DMS 273 treated with DMSO at 0.1 percent for 48 hours (cell line): ENCODE results near the gene STAC3.
"Not testable (repeated sequence)": the region's sequence is repeated elsewhere in the genome, so short reads cannot be mapped to it uniquely, and the experiment has no call there.

Experiments
- DNase-seq: peaks from one replicate; lab custom pipeline; 2025; lab: John Stamatoyannopoulos, UW

The STAC3 gene

DNA sequence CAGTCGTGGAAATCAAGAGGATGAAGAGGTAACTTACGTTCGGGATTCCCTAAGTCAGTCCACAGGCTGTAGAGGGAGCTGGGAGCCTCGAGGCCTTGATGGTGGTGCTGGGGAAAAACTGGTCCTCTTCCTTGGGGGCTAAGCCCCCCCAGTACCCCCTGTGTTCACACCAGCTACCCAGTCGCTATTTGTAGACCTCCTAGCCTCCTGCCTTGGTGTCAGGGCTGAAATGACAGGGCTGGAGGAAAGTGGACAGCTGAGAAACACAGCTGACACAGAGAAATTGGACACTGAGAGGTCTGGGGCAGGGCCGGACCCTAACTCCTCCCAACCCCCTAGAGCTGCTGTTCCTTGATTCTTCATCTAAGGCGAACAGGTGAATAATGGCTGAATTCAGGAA is at the start of gene STAC3:
Gene STAC3 (minus strand): TSS at position 232 of the 400 bp plus-strand sequence. CDS start 1,551 bp downstream, outside the sequence.
- no peak for DNase-seq

DNA sequence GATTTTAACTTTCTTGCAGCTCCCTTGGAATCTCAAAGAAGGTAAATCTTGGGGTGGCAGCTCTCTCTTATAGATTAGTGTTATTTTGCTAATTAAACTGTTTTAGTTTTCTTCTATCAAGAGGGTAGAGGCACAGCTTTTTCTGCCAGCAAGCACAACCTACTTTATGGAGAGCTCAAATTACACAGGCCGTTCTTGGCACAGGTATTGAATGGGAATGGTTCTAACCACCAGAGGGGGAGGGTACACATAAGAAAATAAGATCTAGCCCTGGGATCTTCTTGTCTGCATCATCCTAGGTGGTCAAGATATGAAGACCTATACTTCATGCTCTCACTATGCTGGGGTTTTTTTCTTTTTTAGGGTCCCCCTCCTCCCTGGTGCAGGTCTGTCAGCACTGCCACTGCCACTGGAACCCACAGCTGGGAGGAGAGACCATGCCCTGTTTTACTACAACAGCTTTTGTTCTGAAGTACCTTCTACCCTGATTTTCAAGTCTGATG is 48.6 kb upstream of the STAC3 start:
- DNase-seq: no peak

DNA sequence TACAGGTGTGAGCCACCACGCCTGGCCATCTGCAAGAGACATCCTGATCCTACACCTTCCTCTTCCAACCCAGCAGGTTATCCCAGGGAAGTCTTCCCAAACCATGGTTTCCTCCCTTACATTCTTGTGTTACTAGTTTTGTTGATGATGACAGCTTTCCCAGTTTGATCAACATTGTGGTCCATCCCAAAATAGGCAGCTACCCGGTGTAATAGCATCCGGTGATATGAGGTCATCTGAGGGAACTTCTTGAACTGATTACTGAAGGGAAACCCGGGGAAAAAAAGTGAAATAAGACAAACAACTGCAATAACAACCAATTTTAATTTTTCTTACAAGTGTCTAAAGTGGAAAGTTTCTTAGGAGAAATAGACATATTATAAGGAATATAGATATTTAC is 45.3 kb upstream of the STAC3 start:
- DNase-seq: no peak

DNA sequence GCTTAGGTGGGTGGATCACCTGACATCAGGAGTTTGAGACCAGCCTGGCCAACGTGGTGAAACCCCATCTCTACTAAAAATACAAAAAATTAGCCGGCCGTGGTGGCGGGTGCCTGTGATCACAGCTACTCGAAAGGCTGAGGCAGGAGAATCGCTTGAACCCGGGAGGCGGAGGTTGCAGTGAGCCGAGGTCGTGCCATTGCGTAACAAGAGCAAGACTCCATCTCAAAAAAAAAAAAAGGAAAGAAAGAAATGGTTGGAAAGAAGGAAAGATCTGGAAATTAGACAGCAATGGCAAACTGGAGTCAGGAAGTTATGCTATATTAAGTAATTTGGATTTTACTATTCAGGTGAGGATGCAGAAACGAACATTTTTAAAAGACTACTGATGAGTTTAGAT is 31.1 kb upstream of the STAC3 start:
- not testable (repeated sequence) for DNase-seq

DNA sequence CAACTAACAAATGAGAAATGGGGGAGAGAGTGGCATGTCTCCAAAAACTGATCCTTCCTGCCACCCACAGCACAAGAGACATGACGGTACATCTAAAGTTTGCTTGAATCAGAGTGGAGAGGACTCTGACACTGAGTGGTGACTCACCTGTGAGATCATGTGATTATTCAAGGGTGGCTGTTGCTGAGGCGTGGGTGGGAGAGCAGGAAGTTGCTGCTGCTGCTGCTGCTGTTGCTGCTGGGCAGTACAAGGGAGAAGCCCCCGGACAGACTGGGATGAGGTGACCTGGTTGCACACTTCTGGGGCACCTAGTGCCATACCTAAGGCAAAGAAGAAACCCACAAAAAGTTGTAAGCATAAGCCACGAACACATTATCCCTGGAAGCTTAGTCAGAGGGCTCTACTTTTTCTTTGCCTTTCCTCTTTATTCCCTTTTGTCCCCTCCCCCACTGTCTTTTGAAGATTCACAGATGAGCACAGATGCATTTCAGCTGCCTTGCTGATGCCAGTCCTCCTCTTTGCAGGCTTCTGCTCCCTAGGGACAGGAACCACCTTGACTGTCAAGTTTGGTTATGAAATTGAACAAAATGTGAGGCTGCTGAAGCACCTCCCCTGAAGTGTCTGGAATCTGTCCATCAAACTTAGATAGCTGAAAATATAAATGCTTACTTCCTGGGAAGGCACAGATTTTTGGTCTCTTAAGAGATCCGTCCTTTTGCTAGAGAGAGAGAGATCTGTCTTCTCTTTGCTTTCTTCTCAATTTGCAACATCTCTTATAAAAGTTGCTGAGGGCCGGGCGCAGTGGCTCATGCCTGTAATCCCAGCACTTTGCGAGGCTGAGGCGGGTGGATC is 29.4 kb upstream of the STAC3 start:
- DNase-seq: no peak

DNA sequence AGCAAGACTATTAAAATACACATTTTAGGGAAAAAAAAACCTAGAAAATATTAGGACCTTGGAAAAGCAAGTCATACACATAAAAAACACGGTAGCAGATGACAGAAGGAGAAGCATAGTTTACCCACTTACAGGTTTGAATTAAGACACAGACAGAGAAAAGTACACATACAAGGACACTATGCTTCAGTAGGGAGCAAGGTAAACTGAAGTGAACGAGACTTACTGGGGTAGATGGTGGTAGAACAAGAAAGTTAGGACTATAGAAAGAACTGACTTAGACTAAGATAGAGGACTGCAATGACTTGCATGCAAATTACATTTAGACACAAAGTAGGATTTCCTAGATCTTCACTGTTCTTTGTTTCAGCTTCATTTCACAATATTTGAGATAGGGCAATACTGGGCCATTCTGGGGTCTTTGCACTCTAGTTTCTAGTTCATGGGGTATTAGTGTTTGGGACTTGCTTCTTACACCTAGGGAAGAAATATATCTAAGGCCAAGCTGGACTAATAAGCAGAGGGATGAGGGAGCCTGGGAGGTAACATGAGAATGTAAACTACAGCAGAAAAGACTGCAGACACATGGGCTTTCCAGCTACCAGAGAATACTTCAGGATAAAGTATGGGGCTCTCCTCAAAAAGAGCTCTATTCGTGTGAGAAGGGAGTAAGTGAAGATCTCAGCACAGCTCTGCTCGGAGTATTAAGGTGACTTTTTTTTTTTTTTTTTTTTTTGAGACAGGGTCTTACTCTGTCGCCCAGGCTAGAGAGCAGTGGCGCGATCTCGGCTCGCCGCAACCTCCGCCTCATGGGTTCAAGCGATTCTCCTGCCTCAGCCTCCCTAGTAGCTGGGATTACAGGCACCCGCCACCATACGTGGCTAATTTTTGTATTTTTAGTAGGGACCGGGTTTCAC is 27.7 kb upstream of the STAC3 start:
- DNase-seq: no peak

DNA sequence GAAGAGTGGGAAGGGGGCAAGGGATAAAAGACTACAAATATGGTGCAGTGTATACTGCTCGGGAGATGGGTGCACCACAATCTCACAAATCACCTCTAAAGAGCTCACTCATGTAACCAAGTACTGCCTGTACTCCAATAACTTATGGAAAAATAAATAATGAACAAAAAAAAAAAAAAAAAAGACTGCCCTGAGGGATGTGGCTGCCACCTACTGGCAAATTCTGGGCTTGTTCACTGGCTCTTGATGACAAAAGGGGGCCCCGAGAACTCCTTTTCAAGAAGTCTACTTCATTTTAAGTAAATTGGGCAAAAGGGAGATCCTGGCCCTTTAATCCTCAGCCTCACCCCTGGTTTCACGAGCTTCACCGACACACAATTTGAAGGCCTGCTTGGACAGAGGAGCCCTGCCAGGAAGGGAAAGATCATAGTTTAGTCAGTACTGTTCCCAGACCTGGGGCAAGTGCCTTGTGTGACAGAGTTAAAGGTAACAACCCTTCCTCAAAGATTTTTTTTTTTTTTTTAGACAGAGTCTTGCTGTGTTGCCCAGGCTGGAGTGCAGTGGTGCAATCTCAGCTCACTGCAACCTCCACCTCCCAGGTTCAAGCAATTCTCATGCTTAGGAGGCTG is 26.1 kb upstream of the STAC3 start:
- no peak for DNase-seq

DNA sequence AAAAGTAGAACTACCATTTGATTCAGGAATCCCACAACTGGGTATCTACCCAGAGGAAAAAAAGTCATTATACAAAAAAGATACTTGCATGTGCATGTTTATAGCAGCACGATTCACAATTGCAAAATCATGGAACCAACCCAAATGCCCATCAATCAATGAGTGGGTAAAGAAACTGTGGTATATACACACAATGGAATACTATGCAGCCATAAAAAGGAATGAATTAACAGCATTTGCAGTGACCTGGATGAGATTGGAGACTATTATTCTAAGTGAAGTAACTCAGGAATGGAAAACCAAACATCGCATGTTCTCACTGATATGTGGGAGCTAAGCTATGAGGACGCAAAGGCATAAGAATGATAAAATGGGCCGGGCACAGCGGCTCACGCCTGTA is 25.2 kb upstream of the STAC3 start:
- DNase-seq: not testable (repeated sequence)

DNA sequence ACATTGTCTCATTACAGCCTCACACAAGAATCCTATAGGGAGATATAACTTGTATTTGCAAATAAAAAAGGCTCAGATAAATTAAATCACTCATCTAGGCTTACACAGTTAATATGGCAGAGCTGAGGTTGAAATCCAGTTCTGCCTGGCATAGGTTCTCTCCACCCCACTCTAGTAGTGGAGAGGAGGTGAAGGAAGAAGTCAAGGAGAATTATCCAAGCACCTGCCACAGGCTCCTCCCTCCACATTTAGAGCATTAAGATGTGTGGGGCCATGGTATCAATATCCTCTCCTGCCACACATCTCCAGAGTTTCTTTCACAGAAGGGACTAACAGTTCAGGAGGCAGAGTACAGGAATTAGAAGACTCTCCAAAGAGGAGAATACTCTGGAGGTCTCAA is 22.5 kb upstream of the STAC3 start:
- DNase-seq: no peak

DNA sequence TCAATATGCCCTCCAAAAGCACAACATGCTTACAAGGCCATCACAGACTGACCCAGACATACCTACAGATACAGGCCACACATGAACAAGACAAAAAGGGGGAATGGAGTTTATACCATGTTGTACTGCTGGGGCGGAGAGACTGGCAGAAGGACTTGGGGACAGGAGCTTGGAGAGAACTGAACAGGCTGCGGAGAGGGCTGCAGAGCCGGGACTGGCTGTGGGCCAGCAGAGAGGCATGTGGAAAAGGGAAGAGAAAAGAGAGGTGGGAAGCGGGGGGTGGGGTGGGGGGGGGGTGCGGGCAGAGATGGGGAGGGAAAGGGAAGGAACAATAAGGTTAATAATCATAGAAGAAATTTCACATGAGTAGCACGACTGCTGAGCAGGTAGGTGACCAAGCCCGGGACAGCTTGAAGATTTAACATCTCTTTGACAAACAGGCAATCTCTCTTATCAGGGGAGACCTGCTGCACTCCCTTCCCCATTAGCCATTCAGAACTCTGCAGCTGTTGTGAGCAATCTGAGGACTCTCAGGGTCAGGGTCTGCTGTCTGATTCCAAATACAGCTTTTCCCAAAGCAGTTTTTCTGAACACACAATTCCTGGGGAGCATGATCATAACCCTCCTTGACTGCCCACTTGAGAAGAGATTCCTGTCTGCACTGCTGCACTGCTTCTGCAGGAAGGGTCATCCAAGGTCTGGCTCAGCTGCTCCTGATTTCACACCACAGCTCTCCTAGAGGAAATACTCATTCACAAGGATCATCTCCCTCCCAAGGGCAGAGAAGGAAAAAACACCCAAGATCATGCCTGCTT is 21.6 kb upstream of the STAC3 start:
- DNase-seq: no peak

DNA sequence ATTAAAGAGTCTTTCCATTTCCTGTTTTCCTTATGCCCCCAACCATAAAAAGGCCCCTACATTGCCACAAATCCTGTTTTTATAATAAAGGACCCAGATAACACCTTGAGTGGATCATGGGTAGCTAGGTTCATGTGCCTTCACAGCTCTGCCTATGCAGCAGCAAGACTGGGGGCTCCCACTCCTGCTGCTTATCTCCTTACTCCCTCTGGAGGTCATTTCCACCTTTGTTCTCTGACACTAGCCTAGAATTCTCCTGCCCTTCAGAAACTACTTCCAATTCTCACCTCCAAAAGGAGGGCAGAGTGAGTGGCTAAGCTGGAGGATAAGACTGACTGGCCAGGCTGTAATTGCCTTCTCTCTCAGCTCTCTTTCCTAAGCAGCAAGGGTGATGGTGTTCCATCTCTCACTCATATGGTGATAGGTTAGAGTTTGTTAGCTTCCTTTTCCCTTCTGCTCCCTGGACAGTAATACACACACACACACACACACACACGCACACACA is 20.0 kb upstream of the STAC3 start:
- DNase-seq: no peak

DNA sequence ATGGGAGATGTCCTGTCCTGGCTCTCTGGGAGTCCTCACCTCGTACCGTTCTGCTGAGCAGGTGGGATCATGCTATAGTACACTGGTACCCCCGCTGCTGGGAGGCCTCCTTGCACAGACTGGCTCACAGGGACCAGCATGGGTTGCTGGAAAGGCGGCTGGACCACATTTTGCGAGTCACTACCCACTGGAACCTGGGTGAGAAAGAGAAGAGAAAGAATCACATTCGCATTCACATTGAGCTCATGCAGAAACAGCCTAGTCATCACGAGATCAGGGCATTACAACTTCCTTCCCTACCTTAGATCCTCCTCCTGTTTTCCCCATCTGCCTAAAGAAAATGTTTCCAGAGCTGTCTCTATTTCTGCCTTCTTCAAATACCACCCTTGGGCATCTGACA is 17.3 kb upstream of the STAC3 start:
- no peak for DNase-seq

DNA sequence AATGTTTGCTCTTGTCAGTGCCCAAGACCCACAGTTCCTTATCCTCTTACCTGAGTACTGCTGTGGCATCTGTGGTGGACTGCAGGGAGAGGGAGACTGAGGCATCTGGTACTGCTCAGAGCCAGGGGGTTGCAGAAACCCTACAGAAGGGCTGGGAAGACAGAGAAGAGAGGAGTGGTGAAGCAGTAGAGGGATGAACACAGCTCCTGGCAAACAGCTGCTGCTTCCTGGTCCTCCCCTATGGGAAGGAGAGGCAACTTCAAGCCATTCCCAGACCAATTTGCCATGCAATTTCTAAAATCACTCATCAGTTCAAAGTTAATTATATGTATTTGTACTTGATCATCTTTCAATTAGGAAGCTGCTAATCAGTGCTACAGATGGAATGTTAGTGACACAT is 15.7 kb upstream of the STAC3 start:
- DNase-seq: no peak

DNA sequence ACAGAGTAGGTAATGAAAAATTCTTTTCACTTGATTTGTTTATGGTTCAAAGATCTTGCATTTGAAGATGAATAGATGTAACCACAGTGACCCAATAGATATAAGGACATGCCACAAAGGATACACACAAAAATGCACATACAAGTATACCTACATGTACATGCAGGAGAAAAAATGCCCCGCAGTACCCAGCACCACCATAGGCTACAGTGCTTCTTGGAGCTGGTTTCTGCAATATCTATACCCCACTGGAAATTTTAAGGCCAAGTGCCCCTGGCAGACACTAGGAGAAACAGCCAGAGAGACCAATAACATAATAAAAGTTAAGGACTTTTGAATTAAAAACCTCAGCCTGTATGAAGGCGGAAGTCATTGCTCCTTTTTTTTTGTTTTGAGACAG is 12.1 kb upstream of the STAC3 start:
- DNase-seq: no peak

DNA sequence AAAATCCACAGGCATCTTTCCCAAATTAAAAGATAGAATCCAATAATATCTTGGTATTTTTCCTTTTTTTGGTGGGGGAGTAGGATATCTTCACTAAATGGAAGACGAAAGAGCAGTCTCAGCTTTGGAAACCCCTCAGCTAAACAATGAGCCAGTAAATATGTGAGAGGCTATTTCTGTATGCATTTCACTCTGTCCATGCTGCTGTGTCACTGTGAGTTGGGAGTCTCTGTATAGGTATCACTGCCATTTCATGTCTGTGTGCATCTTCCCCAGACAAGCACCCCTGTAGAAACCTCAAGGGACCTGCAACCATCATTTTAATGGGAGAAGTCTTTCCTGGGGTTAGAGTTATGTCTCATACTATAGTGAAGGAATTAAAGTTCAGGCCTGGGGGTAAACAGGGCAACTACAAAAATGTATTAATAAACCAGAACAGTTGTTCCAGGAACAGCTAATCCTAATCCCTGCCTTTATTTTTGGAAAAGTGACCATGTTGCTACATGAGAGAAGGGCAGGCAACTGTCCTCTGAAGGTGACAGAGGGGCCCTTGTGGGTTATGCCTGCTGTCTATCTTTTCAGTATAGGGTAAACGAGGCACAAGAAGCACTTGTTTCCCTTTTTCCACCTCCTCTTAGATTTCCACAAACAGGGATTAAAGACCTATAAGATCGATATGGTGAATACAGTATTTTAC is 11.3 kb upstream of the STAC3 start:
- DNase-seq: no peak

DNA sequence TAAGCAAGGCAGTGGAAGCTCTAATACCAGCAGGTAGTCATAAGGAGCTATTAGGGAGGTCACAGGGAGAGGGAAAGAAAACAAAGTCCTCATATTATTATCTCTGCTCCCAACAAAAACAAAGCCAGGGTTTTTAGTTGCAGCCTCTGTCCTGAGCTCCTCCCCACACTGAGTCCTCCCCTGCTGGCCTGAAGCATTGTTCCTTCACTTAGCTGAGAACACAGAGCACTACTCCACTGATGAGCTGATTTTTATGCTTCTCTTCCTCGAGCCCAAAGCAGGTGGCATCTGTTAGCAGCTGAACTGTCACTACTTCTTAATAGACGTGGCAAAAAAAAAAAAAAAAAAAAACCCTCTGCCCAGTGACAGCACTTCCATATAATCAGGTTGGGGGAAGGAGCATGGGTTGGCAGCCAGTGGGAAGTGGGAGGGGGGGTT is 10.5 kb upstream of the STAC3 start:
- no peak for DNase-seq

DNA sequence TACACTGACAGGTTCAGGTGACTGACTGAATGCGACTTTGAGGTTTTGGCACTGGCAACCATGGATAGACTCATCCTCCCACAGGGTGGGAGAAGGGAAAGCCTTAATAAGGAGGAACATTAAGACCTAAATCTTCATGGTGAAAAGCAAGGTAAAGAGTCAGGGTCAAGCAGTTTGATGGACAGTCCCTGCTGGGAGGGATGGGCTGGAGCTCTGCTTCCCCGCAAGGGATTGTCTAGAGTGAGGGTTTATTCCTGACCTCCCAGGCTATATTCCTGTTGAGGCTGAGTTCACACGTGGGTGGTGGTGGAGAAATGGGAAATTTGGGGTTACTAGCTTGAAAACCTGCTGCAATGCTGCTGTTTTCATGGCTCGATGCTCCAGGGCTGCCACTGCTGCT is 9.4 kb upstream of the STAC3 start:
- DNase-seq: no peak

DNA sequence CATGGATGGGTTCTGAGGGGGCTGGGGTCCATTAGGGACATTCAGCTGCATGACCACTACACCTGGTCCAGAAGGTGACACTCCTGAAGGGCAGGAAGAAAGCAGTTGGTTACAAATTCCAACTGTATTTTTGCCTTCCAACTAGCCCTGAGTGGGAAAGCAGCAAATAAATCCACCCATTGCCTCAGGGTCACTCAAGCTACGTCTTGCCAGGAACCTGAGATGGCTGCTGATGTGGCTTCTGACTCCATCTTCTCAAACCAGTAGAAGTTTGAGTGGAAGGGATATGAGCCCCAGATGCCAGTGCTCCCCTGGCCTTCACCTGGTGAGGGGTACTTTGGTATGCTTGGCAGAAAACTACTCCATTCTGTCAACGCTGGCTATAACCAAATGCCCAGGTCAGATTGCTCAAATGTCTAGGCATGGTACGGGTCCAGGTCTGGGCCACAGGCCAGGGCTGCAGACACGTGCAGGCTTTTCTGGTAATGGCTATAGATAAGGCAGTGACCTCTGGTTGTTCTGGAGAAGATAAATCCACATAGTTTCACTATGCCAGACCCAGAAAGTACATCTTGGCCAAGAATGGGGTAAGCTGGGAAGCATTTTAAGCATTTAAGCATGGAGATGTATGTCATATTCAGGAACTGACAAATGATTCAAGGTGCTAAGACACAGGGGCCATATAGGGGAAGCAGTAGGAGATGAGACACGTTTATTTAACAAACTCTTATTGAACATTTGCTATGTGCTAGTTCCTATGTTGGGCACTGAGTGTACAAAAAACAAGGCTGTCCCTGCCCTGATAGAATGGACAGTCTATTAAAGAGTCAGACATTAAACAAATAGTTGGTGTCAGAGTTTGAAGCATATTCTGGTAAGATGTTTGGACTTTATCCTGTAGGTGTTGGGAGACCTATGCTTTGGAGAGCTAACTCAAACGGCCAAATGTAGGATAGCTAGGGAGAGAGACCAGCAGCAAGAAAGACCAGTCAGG is 8.3 kb upstream of the STAC3 start:
- no peak for DNase-seq

DNA sequence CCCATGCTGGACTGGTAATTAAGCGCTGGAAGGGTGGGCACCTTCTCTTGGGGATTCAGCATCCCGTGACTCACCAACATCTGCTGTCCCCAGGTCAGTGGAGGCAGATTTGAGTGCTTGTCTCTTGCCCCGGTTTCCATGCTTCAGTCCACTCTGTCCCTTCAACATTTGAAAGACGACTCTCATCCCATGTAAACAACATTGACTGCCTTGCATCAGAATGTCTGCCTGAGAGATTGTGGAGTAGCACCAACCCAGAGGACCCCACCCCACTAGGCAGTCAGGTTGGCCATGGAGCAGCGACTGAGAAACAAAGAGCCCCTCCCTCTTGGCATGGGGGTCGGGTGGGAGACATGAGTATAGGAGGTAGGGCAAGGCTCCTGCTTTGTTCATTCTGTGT is 4.9 kb upstream of the STAC3 start:
- no peak for DNase-seq
